ENCODE results near the gene GALNS.

The GALNS gene

DNA sequence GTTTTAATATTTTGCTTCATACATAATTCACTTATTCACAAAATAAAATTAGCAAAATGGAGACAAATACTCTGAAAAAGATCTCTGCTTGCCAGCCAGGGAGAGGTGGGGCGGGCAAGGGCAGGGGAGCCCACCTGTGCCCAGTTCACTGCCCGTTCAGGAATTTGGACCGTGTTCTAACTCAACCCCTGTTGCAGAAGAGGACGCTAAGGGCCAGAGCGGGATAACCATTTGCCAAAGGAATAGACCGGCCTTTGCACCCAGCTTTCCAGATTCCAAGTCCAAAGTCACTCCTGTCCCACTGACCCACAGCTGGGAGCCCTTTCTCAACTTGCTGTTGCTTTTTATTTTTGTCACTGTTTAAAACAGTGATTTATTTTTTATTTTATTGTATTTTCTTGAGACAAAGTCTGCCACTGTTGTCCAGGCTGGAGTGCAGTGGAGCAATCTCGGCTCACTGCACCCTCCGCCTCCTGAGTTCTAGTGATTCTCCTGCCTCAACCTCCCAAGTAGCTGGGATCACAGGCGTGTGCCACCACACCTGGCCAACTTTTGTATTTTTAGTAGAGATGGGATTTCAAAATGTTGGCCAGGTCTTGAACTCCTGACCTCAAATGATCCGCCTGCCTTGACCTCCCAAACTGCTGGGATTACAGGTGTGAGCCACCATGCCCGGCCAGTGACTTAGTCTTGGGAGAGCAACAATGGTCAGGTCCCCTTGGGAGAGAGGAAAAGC lies 69.0 kb downstream of the GALNS start:
- in situ Hi-C loops (cut with MboI; ENCODE audit: low sequenced_read_pairs), result no loop called here

DNA sequence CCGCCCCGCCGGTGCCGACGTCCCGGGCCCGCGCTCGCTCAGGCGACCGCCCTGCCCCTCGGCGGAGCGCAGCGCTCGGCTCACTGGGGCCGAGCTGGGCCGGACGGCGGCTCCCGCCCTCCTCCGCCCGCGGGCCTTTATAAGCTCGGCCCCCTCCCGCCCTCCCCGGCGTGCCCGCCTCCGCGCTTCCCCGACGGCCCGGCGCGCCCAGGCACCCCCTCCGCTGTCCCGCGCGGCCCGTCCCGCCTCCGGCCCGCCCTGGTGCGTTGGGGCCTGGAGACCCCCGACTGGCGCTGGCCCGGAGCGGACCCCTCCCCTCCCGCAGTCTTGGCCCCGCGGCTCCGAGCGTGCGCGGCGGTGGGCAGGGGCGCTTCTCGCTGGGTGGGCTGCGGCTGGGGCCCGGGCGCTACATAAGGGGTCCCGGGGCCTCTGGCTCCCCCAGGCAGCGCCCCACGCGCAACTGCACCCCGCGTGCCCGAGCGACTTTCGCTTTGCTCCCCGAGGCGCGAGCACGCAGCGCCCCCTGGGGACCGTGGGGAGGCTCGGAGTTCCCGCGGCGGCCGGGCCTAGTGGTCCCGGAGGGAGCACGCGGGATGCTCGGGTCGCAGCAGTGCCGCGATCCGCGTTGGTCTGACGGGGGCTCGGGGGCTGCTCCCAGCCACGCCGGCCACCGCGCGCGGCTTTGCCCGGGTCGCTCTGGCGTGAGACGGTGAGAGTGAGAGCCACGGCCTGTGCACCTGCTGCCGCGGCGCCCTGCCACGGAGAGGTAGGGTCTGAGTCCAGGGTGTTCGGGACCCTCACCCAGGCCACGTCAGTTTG lies 71.4 kb downstream of the GALNS start, which contains the start of gene PIEZO1:
TSS of gene PIEZO1 (minus strand) at position 115 of the 819 bp plus-strand sequence. CDS start 256 bp downstream, outside the sequence.
- in situ Hi-C loops (cut with MboI; ENCODE audit: low sequenced_read_pairs), result no loop called here

DNA sequence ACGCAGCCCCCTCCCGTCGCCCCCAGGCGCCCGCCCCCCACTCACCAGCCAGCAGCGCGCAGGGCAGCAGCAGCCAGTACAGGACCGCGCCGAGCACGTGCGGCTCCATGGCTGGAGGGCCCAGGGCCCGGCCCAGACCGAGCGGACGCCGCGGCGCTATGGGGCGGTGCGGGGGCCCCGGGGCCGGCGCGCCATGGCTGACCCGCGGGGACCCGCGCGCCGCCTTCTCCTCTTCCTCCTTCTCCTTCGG lies 72.0 kb downstream of the GALNS start:
- in situ Hi-C loops (cut with MboI; ENCODE audit: low sequenced_read_pairs), result no loop called here

DNA sequence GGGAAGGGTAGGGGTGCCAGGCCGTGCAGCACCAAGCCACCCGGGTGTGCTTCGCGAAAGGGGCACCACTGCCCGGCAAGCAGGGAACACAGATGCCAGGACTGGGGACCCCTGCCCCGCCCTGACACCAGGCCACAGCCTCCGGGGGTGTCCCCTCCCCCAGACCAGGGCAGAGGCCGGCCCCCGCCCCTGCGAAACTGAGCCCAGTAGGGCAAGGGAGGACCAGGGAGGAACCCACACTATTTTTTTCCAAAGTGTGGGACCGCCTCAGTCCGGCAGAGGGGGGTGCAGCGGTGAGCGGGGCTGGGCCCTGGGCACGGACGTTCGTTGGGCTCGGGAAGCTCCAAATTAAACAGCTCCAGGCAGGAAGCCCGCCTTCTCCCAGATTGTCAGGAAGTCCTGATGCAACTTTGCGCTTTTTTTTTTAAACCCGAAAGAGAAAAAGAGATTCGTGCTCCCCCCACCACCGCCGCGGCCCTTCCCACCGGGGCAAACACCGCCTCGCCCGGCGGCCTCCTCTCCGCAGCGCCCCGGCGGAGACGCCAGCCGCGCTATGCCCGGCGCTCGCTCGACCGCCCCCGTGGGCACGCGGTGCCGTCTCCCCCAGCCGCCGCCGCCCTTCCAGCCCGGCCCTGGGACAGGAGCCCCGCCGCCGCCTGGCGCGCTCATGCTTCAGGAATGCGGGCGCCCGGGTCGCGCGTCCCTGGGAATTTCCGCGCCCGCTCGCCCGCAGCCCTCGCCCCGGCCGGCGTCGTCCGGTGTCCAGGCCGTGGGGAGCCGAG lies 72.5 kb downstream of the GALNS start:
- in situ Hi-C loops (cut with MboI; ENCODE audit: low sequenced_read_pairs), result no loop called here

DNA sequence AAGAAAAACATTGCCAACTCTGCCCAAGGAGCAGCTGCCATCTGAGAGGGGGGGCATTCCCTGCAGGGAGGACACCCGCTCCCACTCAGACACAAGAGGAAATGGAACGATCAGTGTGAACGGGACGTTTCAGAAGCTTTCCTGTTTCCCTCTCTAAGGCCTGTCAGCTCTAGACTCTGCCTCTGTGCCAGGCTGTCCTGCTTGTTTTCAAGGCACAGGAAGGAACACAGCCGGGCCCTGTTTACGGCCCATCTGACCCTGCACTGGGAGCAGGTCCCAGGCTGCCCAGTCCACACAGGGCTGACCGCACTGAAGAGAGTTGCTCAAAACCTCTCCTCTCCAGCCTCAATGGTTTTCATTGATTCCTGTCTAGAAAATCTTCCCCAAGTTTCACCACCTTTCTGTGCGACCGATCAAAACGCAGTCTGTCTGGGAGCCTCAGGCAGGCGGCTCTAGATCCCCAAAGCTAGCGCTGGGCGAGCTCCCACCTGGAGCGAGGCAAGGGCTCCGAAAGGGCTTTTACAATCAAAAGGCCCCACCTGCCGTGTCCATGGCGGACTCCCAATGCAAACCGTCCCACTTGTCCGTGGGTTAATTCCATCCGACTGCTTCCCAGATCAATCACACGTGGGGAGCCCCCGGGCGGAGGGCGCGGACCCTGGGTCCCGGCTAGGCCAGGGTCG lies 73.2 kb downstream of the GALNS start:
- in situ Hi-C loops (cut with MboI; ENCODE audit: low sequenced_read_pairs), result no loop called here

DNA sequence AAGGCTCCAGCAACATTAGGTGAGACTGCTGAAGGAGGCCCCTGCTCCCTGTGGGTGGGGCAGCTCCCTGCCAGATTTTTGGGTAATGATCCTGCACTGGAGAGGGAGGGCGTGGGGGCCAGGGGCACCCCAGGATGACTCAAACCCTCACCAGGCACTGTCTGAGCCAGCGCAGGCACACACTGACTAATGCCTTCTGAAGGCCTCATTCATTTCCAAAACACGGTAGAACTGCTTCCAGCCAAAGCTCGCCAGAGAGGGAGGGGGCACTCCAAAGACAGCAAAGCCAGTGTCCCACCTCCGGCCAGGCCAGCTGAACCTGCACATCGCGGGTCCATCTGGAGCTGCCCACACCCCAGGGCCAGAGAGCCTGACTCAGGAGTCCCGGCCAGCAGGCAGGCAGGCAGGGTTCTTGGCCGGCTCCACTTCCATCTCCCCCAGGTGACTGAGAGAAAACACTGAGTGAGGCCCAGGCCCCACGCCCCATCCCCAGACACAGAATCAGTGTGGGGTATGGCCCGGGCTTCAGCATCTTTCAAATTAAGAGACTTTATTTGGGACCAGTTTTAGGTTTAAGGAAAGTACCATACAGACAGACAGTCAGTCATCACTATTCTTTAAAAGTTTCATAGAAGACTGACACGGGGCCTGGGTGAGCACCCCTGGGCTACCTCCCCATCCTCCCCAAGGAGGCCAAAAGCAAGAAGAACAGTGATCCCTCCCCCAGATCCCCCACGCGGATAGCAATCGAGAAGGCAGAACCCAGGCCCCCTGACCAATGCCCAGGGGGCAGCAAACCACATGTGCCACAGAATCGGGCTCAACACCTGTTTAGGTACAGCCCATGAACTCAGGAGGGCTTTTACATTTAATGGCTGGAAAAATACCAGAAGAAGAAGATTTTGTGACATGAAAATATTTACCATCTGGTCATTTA lies 74.0 kb downstream of the GALNS start:
- in situ Hi-C loops (cut with MboI; ENCODE audit: low sequenced_read_pairs), result no loop called here

DNA sequence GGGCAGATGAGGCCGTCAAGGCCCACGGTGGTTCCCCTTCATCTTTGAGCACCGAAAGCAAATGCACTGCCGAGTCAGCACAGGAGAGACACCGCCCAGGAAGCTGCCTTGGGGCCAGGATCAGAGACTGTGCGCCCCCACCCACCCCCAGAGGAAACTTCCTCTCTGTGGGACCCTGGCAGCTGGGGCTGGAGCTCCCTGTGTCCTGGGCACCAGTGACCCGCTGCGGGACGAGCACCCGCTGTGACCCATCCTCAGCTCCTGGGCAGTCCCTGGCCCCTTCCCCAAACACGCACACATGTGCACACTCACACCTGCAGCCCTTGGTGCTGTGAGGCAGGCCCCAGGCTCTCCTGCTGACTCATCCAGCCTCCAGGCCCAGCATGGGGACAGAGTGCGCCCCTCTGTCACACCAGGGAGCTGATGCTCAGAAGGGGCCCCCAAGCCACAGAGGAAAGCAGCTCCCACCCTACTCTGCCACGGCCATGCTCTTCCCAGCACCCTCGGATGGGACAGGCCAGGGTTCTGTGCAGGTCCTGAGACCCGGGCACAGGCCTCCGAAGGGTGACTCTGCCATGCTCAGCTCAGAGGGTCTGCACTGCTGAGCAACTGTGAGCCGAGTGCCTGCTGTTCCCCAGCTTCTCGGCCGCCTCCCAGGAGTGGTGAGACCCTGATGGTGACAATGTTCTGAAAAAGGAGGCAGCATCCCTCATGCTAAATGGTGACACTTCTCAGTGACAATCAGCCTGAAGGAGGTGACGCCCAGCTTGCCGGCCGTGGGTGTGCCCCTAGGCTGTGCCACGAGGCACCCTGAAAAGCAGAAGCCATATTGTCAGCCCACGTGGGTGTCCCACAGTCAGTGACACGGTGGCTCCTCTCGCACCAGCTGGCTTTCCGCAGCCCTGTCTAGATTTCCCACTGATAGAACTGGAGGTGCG lies 75.3 kb downstream of the GALNS start:
- in situ Hi-C loops (cut with MboI; ENCODE audit: low sequenced_read_pairs), result no loop called here

DNA sequence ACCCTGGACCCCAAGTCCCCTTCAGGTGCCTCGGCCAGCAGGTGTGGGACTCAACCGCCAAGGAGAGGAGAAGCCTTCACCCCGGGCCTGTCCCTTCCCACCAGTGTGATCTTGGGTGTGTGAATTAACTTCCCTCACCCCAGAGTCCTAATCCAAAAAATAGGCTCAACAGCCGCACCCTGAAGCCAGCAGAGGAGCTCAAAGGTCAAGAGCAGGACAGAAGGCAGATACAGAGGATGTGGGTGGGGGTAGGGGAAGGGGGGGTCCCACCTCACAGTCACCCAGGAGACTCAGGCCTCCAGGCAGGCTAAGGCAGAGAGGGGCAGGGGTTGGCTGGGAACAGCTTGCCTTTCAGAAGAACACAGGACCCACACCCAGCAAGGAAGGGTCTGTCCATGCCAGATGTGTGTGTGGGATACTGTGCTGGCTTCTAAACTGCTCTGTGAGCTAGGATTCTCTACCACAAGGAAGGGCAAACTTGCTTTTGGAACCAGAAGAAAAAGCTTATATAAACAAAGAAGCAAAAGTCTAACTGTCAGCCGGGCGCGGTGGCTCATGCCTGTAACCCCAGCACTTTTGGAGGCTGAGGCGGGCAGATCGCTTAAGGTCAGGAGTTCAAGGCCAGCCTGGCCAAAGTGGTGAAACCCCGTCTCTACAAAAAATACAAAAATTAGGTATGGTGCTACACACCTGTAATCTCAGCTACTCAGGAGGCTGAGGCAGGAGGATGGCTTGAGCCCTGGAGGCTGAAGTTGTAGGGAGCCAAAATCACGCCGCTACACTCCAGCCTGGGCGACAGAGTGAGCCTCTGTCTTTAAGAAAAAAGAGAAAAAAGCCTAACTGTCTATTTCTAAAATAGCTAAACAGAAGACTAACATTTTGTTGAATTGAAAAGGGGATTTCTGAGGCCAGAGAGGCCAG lies 76.3 kb downstream of the GALNS start:
- in situ Hi-C loops (cut with MboI; ENCODE audit: low sequenced_read_pairs), result no loop called here

DNA sequence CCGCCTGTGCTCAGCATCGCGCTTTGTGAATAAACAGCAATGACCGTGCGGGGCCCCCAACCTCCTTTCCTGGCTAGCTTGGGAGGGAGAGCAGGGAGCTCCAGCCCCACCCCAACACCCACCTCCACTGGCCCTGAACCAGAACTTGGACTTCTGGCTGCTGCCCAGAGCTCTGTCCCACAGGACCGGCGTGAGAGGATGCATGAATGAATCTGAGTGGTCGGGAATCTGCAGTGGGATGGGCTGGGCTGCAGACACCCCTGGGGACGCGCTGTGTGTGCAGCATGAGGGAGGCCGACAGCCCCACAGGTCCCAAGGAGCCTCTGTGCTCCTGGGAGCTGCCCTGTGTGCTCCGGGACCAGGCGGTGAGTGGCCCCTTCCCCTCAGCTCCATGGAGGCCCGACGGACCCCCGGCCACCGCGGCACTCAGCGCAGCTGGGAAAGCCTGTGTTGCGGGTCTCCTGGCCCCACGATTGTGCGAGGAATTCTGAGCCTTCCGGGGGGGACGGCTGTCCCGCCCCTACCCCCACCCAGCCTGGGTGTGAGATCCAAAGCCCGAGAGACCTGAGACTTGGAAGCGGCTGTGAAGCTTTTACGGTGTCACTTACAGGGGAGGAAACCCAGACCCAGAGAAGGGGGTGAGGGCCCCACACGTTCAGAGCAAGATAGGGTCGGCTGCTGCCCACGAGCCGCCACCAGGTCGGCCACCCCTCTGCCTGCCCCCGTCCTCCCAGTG lies 77.2 kb downstream of the GALNS start:
- in situ Hi-C loops (cut with MboI; ENCODE audit: low sequenced_read_pairs), result no loop called here

DNA sequence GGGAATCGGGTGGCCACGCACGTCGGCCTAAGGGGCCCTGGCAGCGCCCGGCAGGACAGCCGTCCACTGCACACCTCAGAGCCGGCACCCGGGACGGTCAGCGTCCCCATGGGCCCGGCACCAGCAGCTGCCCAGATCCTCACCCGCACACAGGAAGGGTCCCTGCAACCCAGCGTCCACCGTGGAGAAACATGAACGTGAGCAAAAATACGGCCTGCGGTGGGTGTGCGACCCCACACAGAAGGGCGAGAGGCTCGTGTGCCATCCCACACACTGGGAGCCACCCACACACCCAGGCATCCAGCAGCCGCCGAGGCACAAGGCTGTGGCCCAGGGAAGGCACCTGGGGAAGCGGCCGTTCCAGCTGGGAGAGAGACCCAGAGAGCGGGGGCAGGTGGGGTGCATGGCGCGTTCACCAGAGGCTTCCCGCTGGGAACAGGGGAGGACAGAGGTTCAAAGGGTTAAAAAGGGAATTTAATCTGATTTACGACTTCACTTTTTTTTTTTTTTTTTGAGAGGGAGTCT lies 78.1 kb downstream of the GALNS start:
- in situ Hi-C loops (cut with MboI; ENCODE audit: low sequenced_read_pairs), result no loop called here

DNA sequence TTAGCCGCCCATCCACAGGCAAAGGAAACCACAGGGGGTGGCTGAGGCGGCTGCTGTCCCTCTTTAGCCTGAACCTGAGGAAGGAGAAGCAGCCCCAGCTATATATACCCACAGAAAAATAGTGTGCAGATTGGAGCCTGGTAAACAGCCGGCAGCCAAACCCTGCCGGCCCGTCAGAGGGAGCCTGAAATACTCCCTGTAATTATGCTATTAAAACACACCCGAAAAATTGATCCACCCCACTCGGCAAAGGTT lies 78.5 kb downstream of the GALNS start:
- in situ Hi-C loops (cut with MboI; ENCODE audit: low sequenced_read_pairs), result no loop called here

DNA sequence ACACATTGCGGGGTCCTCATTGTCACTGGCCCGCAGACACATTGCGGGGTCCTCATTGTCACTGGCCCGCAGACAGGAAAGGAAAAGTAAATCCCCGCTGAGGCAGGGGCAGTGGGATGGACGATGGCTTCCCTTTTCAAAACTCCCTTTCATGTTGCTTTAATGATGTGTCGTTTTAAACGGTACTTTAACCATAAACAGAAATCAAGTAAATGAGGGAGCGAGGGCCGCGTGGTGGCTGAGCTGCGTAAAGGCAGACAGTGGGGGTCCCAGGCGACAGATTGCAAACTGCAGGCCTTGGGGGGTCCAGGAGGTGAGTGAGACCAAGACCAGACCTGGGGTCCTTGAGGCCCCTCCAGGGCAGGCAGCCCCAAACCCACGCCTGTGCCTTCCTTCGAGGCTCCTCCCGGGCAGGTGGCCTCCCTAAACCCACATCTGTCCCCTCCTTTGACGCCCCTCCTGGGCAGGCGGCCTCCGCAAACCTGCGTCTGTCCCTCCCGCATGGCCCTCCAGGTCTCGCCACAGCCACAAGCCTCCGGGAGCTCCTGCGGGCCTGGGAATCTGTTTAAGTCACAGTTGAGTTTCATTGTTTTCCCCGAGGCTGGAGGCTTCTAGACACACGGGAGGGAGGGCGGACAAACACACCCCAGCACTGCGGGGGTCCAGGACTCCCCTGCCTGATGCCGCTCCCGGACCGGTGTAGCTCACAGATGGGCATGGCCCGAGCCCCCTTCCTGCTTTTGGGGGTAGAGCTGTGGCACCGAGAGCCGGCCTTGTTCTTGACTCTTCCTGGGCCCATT lies 79.1 kb downstream of the GALNS start:
- in situ Hi-C loops (cut with MboI; ENCODE audit: low sequenced_read_pairs), result no loop called here

DNA sequence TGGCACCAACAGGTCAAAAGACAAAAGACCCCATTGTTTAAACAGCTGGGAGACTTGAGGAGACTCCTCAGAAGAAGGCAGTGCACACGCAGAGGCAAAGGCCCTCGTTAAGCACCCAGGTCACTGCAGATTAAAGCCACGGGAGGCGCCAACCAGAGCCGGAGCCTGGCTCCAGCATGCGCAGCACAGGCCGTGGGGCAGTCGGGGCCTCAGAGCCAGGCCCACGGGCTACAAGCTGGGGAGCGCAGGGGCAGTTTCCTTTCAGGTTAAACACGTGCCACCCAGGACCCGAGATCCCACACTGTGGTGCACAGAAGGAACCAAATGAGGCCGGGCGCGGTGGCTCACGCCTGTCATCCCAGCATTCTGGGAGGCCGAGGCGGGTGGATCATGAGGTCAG lies 80.9 kb downstream of the GALNS start:
- in situ Hi-C loops (cut with MboI; ENCODE audit: low sequenced_read_pairs), result no loop called here

DNA sequence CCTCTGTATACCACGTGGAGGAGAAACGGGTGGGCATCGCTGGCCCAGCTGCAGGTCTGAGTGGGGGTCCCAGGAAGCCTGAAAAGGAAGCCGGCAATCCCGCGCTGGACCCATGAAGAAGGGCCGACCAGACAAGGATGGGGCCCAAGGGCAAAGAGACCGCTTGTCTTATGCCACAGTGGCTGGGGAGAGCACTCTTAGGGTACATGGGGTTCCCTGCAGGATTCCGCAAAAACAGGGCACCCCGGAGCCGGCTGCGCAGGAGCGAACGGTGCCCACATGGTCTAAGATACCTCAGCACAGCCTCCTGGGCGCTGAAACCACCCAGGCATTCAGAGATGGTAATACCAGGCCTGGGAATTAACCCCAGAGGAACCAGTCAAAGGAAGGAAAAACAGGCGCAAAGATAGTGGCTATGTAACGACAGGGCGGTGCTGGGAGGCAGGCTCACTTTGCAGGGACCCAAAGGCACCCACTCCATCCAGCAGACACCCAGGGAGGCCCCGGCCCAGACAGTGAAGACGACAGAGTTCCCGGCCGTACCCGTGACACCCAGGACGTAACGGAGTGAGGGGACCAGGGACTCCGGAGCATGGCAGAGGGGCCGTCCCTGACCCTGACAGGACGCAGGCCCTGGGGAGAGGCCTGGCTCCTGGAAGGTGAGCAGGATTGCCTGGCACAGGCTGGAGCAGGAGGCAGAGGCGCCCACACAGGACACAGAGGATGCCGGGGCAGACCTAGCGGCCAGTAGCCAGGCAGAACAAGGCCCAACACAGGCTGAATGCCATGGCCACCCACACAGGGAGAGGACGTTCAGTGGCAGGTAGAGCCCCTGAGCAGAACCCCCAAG lies 82.0 kb downstream of the GALNS start:
- in situ Hi-C loops (cut with MboI; ENCODE audit: low sequenced_read_pairs), result no loop called here

DNA sequence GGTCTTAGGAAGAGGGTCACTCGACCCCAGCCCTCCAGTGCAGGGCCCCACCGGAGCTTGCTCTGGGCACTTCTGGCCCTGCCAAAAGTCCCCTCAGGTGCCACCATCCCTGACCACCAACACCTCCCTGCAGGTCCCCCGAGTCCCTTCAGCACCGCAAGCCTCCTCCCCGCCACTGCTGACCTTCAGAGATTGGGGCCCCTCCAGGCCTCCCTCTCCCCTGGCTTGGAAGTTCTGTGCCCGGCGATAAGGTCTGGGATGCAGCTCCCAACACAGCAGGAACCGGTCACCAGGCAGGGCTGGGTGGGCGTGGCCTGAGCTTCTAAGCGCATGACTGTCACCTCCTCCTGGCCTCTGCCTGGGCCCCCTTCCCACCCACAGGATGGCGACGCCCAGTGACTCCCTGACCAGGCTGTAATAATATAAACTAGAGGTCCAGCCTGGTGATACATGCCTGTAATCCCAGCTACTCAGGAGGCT lies 82.9 kb downstream of the GALNS start:
- in situ Hi-C loops (cut with MboI; ENCODE audit: low sequenced_read_pairs), result no loop called here
